Left lobe of liver (tissue), 2 donors: ENCODE results near the gene SAFB. TPM values are rescaled to one million over a fixed set of nuclear protein-coding genes. Genes with fewer than 3 reads are reported as not detected.
A peak's percentile ranks its signal among the peaks of the same experiment; 100 is the strongest.

Experiments used
- ATAC-seq: fragments of 200-7000 bp; cut with Tn5 transposase; one replicate; pipeline ENCODE4 v1.9.1; 2020; ENCODE audit warnings: mild to moderate bottlenecking, moderate library complexity
- DNase-seq: peaks from one replicate; pipeline ENCODE4 v3.0.0-alpha.2; 2020; ENCODE audit warnings: low spot score
- total RNA-seq: library from RNA; stranded (reverse); gene quantifications from one replicate; pipeline ENCODE4 v1.2.1, GENCODE V29; 2021
- donor health status: DM: no; HTN: no; CAD: no; lungs with moderate emphysema.
- donor health status: DM: no; HTN: yes; CAD: no.

SAFB gene
- total RNA-seq, 1 donor from 2014 or later = 48.6 TPM

DNA sequence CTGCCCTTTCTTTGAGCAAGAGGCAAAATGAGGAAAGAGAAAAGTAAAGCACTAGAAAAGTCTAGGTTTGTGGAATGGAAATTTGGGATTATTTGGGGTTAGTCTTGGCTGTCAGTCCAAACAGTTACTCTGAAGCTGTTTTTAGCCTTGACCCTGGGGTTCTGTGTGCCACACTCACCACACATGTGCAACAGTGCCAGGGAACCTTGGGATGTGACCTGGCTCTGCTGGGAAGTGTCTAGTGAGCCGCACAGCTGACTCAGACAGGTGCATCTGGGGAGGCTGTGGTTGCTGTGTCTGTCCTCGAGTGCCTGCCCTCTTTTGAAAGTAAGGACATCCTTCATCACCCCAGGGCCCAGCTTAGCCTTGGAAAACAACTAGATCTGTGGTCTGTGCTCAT lies 41.6 kb downstream of the SAFB start:
- DNase-seq (no peak), ATAC-seq (peak; percentile 39)

DNA sequence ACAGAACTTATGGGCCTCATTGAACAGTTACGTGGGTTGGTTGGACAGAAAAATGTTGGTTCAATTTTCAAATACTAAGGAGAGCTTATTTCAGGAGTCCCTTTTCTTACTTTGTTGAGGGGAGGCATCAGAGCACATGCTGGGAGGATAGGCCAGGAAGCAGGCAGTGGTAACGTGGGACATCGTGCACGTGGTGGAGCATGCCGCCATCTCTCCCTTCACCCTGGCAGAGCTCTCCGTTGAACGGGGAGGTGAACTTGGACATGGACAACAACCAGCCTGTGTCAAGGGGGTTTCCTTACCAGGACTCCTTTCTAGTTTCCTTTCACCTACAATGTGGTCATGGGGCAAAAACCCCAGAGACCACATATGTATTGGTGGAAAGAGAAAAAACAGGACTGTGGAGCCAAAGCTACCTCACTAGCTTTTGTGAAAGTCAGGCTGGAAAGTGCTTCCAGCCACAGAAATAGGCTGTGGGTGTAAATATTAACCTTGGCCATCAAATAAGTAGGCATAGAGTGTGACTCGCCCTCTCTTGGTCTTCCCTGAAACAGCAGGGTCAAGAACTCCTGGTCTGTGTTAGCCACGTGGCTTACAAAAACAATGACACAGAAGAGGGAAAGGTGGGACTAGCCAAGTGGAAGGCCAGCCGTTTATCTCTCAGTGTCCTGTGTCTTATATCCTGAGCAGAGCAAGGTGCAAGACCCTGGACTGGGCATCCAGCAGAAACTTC lies 43.1 kb downstream of the SAFB start:
- DNase-seq = no peak
- ATAC-seq = peak; percentile 92

DNA sequence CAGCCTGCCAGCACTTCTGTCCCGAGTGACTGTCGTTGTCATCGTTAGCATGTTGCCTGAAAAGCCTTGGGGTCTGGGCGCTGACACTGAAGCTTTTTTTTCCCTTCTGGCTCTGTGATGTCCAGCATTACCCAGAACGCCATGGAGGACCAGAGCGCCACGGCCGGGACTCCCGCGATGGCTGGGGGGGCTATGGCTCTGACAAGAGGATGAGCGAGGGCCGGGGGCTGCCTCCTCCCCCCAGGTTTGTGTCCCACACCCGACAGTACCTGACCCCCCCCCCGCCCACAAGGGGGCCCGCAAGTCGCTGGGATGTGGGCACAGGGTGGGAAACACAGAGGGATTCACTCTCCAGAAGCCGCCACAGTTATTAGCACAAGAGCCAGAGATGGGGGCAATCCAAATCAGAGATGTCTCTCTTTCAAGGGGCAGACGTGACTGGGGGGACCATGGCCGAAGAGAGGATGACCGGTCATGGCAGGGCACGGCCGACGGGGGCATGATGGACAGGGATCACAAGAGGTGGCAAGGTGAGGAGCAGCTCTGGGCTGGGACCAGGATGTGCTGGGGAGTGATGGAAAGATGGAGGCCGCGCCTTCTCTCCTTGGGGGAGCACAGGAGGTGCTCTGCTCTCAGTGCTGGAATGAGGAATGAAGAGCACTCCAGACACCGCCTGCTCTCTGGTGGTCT lies 44.2 kb downstream of the SAFB start:
- DNase-seq = no peak
- no peak for ATAC-seq

DNA sequence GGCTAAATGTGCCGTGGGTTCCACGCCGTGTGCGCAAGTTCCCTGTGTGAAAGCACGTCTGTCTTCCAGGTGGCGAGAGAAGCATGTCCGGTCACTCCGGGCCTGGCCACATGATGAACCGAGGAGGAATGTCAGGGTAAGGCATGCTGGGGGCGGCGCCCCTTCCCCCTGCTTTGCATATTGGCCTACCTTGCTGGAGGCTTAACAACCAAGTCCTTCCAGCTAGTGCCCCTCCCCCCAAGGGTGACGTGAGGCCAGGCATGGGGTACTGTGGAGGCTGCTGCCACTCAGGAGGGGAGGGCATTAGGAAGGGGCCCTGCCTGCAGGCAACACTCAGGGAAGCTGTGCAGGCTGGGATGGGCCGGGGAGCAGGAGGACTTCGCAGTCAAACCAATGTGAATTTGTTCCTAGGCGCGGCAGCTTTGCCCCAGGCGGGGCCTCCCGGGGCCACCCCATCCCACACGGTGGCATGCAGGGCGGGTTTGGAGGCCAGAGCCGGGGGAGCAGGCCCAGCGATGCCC lies 44.9 kb downstream of the SAFB start:
- no peak for DNase-seq
- no peak for ATAC-seq

DNA sequence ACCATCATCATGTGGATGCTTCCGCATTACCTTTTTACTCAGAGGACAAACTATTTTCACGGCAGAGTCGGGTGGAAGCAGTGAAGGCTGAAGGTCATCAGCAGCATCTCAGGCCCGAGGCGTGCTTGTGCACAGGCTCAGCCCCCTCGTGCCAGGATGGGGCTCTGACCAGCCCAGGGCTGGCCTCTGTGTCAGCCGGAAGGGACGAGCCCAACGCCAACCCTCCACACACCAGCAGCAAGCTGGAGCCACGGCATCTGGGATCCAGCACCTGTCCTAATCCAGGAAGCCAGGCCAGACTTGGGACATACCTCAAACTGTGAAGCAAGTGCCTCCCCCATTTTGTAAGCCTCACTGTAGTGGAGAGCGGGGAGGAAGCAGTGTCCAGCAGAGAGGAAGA lies 46.3 kb downstream of the SAFB start:
- DNase-seq = no peak
- ATAC-seq = no peak

DNA sequence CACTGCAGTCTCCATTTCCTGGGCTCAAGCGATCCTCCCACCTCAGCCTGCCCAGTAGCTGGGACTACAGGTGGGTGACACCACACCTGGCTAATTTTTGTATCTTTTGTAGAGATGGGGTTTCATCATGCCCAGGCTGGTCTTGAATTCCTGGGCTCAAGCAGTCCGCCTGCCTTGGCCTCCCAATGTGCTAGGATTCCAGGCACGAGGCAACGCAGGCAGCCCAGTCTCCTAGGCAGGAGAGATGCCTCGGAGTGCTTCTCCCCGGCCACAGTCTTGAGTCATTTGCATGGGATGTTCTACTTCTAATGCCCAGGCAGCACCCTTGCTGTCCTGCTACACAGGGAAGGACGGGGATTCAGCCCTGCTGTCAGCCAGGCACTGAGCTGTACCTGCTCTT lies 48.7 kb downstream of the SAFB start:
- ATAC-seq (no peak), DNase-seq (no peak)

DNA sequence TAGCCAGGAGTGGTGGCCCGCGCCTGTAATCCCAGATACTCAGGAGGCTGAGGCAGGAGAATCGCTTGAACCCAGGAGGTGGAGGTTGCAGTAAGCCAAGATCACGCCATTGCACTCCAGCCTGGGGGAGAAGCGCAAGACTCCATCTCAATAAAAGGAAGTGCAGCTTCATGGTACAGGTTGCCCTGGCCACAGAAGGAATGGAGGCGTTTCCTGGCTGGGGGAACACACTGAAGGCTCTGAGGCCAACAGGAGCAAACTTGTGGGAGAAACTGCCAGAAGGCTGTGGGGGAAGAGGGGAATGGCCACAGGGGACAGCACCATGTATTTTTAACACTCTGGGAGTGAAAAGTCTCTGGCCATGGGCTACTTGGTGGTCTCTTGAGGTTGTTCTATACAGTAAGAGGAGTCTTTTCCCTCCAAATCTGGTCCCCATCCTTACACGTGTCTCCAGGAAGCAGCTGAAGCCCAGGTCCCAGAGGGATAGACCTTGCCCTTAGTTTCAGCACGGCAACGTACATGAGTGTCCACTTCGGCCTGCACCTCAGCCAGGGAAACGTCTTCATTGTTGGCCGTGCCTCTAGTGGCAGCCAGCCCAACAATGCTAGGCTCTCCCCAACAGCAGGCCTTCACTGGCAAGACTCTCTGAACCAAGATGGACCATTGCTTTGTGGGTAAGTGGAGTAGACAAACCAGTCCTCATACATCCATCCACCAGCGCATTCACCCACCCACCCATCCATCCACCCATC lies 50.0 kb downstream of the SAFB start:
- ATAC-seq (no peak), DNase-seq (no peak)

DNA sequence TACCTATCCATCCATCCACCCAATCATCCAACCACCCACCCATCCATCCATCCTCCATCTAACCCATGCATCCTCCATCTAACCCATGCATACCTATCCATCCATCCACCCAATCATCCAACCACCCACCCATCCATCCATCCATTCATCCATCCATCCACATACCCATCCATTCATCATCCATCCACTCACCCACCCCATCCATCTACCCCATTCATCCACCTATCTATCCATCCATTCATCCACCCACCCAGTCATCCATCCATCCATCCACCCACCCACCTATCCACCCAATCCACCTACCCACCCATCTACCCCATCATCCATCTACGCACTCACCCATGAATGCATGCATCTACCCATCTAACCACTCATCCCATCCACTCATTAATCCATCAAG lies 50.9 kb downstream of the SAFB start:
- no peak for ATAC-seq
- DNase-seq = no peak

DNA sequence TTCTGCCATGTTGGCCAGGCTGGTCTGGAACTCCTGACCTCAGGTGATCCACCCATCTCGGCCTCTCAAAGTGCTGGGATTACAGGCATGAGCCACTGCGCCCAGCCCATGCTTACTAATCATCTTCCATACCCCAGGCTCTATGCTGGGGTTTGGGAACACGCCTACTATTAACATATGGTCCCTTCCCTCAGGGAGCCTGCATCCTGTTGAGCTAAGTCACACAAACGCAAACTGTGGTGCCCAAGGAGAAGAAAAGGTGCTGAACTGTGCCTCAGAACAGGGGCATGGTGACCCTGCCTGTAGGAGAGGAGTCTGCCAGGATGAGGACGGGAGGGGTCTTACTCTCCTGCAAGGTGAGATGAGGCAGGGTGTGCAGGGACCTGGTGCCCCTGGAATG lies 51.8 kb downstream of the SAFB start:
- DNase-seq (no peak), ATAC-seq (no peak)

DNA sequence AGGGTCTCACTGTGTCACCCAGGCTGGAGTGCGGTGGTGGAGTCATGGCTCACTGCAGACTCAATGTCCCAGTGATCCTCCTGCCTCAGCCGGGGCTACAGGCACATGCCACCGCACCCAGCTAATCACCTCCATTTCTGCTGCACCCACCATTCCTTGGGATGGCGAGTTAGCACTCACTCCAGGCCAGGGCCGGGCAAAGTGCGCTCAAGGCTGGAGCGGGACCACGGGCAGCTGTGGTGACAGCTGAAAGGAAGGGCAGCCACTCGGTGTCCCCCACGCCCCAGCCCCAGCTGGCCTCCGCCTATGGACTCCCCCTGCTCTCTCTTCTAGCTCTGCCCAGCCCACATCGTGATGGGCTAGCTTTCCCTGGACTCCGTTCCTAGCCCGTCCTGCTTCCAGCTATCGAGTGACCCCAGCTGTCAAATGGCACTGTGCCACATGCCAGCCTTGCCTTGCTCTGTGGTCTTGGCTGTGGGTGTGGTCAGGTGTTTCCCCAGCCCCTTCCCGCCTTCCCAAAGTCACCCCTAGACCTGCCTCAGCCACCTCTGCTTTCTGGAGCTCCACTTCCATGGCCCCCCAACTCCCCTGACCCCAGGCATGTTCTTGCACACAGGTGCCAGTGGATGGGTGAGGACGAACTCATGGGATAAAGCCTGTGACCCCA lies 53.4 kb downstream of the SAFB start:
- no peak for DNase-seq

DNA sequence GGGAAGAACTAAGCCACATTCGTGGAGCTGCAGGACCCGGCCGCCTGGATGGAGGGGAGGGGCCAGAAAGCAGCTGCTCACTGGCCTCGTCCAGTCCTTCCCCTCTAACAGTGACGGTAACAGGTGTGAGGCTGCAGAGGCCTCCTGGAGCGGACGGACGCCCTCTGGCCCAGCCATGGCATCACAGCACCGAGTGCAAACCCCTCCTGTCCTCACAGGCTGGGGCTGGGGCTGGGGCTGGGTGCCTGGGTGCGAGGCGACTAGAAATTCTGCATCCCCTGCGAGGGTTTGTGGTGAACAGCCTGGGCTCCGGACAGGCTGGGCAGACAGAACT lies 53.9 kb downstream of the SAFB start:
- DNase-seq (no peak), ATAC-seq (no peak)

More for the DNA sequence above, 53.4 kb downstream of the SAFB start:
- no peak for ATAC-seq

DNA sequence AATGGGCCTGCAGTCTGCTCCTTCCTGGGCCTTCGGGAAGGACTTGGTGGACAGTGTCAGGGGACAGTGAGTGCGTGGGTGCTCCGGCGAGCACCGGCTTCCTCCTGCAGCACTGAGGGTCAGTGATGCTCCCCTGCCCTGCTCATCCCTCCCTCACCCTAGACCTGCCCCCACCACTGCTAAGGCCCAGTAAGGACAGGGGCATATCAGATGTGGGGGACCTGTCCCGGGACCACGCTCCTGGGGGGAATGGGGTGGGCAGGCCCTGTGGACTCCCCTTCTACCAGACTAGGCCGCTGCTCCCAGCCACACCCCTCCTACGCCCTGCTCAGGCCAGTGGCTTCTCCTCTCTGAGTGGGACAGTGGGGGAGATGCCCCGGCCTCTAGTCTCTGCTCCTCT lies 54.3 kb downstream of the SAFB start:
- DNase-seq (no peak), ATAC-seq (no peak)

DNA sequence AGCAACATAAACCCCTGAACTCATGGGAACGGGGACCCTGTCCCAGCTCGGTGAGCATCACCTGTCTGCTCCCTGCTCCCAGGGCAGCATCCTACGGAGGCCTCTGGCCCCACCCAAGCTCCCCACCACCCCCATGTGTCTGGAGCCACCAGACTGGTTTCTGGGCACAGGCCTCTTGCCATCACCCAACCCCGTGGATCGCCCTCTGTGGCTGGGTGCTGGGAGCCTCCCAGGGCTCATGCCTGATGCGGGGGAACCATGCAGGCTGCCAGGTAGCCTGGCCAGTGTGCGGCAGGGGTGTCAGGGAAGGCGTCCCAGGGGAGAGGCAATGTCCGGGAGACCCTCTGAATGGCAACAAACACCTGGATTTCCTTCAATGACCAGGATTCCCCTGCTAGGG lies 54.7 kb downstream of the SAFB start:
- no peak for DNase-seq
- ATAC-seq = no peak

DNA sequence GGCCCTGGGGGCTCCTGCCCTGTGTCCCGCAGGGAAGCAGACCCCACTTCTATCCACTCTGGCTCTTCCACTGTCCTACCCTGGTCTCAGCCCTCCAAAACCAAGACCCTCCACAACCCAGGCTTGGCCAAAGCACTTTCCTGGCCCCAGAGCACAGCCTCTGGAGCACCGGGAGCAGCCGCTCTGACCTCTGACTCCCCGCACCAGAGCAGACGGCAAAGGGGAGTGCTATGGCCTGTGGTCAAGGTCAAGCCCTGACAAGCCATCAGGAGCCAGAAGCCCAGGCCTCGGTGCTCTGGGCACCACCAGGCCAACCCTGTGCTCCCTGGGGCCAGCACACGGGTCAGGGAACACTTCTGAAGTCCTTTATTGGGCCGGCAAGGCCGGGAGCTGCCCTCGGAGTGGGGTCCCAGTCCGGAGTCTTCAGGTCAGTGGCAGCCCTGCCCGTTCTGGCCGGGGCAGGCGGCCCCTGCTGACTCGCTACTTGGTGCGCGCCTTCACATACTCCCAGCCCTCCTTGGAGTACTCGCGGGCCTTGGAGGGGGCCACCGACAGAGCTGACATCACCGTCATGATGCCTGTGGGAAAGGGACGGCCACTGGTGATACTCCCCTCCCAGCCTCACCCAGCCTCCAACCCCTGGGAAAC lies 55.3 kb downstream of the SAFB start:
- DNase-seq = no peak
- ATAC-seq = no peak

DNA sequence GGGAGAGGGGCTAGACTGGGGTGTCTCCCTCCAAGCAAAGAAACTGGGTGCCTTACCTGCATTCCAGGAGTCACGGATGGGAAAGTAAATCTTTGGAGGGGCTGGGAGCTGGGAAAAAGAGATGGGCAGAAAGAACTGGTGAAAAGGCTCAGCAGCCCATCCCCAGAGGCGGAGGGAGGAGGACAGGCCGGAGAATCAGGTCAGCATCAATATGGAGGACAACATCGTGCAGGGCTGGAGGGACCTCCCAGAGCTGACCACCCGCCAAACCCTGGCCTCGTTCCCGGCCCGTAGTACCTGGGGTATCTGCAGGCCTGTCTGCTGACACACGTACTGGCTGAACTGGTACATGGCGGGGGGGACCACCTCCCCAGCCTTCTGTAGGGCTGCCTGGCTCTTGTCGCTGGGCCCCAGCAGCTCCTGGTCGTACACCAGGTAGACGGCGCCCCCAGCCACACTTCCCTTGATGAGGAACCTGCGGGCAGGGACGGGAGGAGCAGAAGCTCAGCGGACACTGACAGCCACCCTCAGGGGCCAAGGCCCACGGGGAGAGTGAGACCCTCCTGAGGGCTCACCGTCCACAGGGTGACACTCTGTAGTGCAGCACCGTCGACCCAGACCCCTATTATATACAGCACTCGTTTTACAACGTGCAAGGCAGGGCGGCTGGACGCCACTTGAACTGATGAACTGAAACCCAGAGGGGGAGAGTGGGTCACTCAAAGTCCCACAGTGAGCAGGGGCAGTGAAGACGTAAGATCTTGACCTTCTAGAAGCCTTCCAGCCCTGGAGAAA lies 56.6 kb downstream of the SAFB start:
- no peak for ATAC-seq
- DNase-seq = peak; percentile 54

DNA sequence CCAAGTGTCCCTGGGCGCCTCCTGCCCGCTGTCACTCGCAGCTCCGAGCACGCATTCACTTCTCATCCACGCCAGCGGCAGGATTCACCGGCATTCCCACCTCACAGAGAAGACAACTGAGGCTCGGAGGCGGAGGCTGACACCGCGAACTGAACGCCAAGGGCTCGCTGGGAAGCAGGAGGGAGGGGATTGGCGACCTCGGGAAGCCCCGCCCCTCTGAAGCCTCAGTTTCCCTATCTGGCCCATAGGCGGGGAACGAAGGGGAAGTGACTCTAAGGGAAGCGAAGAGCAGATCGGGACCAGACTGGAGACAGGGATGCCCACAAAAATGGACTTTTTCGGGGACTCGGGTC lies 57.2 kb downstream of the SAFB start:
- ATAC-seq (peak; percentile 1), DNase-seq (no peak)

DNA sequence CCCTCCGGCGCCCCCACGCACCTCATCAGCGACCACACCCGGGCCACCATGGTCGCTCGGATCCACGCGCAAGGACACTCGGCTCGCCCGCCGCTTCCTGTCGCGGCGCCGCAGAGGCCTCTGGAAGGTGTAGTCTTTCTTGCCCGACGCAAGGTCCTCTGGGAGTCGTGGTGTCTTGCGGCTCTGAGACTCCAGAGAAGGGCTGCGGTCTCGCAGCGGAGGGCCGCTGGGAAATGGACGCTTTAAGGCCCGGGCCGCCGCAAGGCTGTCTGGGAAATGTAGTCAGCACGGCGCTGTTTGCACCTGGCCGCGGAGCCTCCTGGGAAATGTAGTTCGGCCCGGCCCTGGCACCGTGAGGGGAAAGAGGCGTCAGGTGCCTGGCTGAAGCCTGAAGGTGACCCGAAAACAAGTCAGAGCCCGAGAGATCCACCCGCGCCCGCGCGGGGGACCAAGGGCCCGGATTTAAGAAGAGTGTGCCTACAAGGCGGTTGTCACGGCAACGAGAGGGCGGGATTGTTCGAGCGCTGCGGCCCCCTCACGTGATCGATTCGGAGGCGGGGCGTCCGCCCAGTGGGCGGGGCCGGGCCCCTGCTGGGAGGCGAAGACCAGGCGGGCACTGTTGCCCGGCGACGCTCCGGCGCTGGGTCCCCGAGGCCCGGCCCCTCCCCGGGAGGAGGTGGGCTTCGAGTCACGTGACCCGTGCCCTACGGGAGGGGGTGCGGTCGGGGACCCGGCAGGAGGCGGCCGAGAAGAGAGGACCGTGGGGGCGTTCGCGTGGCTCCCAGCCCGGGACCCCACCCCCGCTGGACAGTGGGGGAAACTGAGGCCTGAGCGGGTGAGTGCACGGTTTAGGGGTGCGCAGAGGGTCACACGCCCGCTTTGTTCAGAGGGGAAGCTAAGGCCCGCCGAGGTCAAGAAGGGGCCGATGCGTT lies 57.8 kb downstream of the SAFB start, which contains the start of the genes HSD11B1L and MICOS13:
HSD11B1L (plus strand) TSS at position 591 of the 932 bp plus-strand sequence. CDS start 3,806 bp downstream, outside the sequence.
MICOS13 (minus strand) TSS at position 80 of the 932 bp plus-strand sequence; CDS start at position 50, 30 bp downstream.
- peak; percentile 91 for ATAC-seq
- peak; percentile 99 for DNase-seq

DNA sequence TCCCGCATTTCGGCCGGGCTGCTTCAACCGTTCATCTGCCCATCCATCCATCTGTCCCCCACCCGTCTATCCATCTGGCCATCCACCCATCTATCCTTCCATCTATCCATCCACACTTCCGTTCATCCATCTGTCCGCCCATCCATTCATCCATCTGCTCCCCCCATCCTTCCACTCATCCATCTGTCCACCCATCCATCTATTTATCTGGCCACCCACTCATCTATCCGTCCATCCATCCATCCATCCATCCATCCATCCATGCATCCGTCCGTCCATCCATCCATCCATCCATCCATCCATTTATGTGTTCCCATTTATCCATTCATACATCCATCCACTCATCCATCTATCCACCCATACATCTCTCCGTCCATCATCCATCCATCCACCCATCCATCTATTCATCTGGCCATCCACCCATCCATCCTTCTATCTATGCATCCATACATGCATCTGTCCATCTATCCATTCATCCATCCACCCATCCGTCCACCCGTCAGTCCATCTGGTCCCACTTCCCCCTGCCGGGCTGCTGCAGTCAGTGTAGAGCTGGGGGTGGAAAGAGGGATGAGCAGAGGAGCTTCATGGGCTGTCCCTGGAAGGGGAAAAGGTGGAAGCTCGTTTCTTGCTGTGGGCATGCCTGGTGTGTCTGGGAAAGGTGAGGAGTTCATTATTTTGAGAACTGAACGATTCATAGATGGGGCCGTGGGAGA lies 58.7 kb downstream of the SAFB start:
- DNase-seq (no peak), ATAC-seq (no peak)
